Prostate gland (tissue), 2 donors: Measurements from ENCODE around the gene MFSD6. TPM values are rescaled to one million over a fixed set of nuclear protein-coding genes. Genes with fewer than 3 reads are reported as not detected.

Experiments used
- DNase-seq: peaks from one replicate; pipeline ENCODE4 v3.0.0-alpha.2; 2019; ENCODE audit warnings: low spot score
- H3K27ac ChIP-seq, 2 donors: fragments of 200-600 bp; sonication (generic); 2 replicates each; pipeline ENCODE4 v1.5.1; 2017 to 2019
- H3K27me3 ChIP-seq: fragments of 200-600 bp; sonication (generic); replicated peaks from 2 replicates; pipeline ENCODE4 v1.5.1; 2019; ENCODE audit not compliant: insufficient read depth
- H3K36me3 ChIP-seq, 2 donors: fragments of 200-600 bp; sonication (generic); 1 replicate in 1 of 2; 2 replicates in 1 of 2; pipeline versions ENCODE4 v1.5.1 to v1.8.1; 2017 to 2019
- H3K4me1 ChIP-seq: fragments of 200-600 bp; sonication (generic); replicated peaks from 2 replicates; pipeline ENCODE4 v1.5.1; 2019
- H3K4me3 ChIP-seq, 2 donors: fragments of 200-600 bp; sonication (generic); 2 replicates each; pipeline ENCODE4 v1.5.1; 2017 to 2019
- H3K9me3 ChIP-seq: fragments of 200-600 bp; sonication (generic); 2 replicates; pipeline ENCODE4 v1.5.1; 2017
- CTCF ChIP-seq, 4 experiments: fragments of 200-600 bp in 2 of 4; fragments of 450-650 bp in 2 of 4; sonication (generic) in 2 of 4; IDR thresholded peaks; 1 replicate in 3 of 4; 2 replicates in 1 of 4; pipeline ENCODE4 v1.5.1; 2016 to 2019; ENCODE audit warnings: antibody characterized with exemption in 4 of 4, mild to moderate bottlenecking in 2 of 4, moderate library complexity in 2 of 4
- POLR2A ChIP-seq: fragments of 450-650 bp; IDR thresholded peaks from one replicate; pipeline ENCODE4 v1.6.1; 2016; ENCODE audit warnings: antibody characterized with exemption, mild to moderate bottlenecking
- POLR2AphosphoS5 ChIP-seq: sonication (generic); formaldehyde crosslinking; IDR thresholded peaks from one replicate; pipeline ENCODE4 v1.6.1; 2017; ENCODE audit warnings: antibody characterized with exemption
- WGBS: methylation state at CpG from one replicate; pipeline ENCODE4 v1.1.5; 2018; 5-methylcytosine and 5-hydroxymethylcytosine counted together
- intact Hi-C: fragments of 100-400 bp; cut with DNase I; formaldehyde crosslinking; loops from one replicate; pipeline ENCODE4 v1.14.2; 2022
- total RNA-seq, 2 donors: library from RNA; depleted of rRNA; stranded (reverse); fragments of >200 nt; gene quantifications; one replicate each; pipeline ENCODE4 v1.1.0, GENCODE V29; 2016

Gene MFSD6
- total RNA-seq, 2 donors from 2014 or later: 89.1 to 114 TPM

GRCh38 chr2:190458352-190459107, 50.4 kb downstream of the MFSD6 start:
- DNase-seq: no peak
- no peaks in the 10 kb centered on the region for H3K36me3 ChIP-seq
- TF ChIP-seq POLR2A: no peak
- TF ChIP-seq POLR2AphosphoS5: no peak
- no peak for TF ChIP-seq CTCF (IDR thresholded peaks at IDR 0.05)
- H3K27me3 ChIP-seq: no peaks in the 10 kb centered on the region
- no peak overlapping the region for H3K27ac ChIP-seq
- no peaks in the 10 kb centered on the region for H3K4me1 ChIP-seq
- H3K9me3 ChIP-seq: no peaks in the 10 kb centered on the region
- WGBS: 86% methylated on average over 8 of the region's 8 CpGs
- no peak overlapping the region for H3K4me3 ChIP-seq
- intact Hi-C loops: no loop called here

- WGBS: 96% methylated on average over 1 of the region's 1 CpG
- Histone ChIP-seq H3K4me3 (no peak overlapping the region), H3K27ac (no peak overlapping the region), H3K36me3 (no peaks in the 10 kb centered on the region), H3K9me3 (no peaks in the 10 kb centered on the region), H3K27me3 (no peaks in the 10 kb centered on the region), H3K4me1 (no peaks in the 10 kb centered on the region)
- intact Hi-C loops: no loop called here
- no peak for DNase-seq
- TF ChIP-seq POLR2A: no peak
- no peak for TF ChIP-seq POLR2AphosphoS5
- TF ChIP-seq CTCF (IDR thresholded peaks at IDR 0.05): no peak
These were observed 51.7 kb downstream of the MFSD6 start for GRCh38 chr2:190459881-190460280.

DNA sequence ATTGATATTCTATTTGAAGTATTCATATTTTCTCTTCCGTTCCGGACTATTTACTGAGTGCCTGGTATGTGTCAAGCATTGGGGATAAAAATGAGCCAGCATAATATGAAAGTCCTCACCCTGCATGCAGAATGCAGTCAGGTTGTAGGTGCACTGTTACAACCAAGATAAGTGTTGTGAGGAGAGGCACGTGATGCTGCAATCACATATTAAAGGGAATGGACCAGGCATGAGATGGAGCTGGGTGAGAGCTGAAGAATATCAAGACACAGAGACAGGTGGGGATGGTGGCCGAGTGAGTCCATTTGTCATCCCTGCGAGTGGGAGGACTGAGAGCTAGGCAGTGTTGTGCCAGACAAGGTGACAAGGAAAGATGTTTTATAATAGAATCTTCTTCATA, 52.3 kb downstream of the MFSD6 start:
- H3K27ac ChIP-seq: no peak overlapping the region
- H3K4me1 ChIP-seq: no peaks in the 10 kb centered on the region
- H3K9me3 ChIP-seq: no peaks in the 10 kb centered on the region
- DNase-seq: no peak
- H3K4me3 ChIP-seq: no peak overlapping the region
- intact Hi-C loops: no loop called here
- TF ChIP-seq POLR2A (no peak), POLR2AphosphoS5 (no peak), CTCF (IDR thresholded peaks at IDR 0.05) (no peak)
- WGBS: 76% methylated on average over 5 of the region's 5 CpGs
- H3K27me3 ChIP-seq: no peaks in the 10 kb centered on the region
- H3K36me3 ChIP-seq: no peaks in the 10 kb centered on the region

GRCh38 chr2:190462181-190462580, 54.0 kb downstream of the MFSD6 start:
- 89% methylated on average over 2 of the region's 2 CpGs for WGBS
- TF ChIP-seq CTCF (IDR thresholded peaks at IDR 0.05) (no peak), POLR2AphosphoS5 (no peak), POLR2A (no peak)

GRCh38 chr2:190462611-190463010, 54.5 kb downstream of the MFSD6 start:
- WGBS: 95% methylated on average over 1 of the region's 1 CpG
- Histone ChIP-seq H3K27ac (no peak overlapping the region), H3K4me1 (no peaks in the 10 kb centered on the region), H3K4me3 (no peak overlapping the region), H3K27me3 (no peaks in the 10 kb centered on the region), H3K9me3 (no peaks in the 10 kb centered on the region), H3K36me3 (no peaks in the 10 kb centered on the region)
- no peak for TF ChIP-seq POLR2A
- TF ChIP-seq POLR2AphosphoS5: no peak
- TF ChIP-seq CTCF (IDR thresholded peaks at IDR 0.05): no peak
- DNase-seq: no peak
- intact Hi-C loops: no loop called here

More at GRCh38 chr2:190462181-190462580, 54.0 kb downstream of the MFSD6 start:
- Histone ChIP-seq H3K27ac (no peak overlapping the region), H3K4me3 (no peak overlapping the region), H3K4me1 (no peaks in the 10 kb centered on the region), H3K36me3 (no peaks in the 10 kb centered on the region), H3K9me3 (no peaks in the 10 kb centered on the region), H3K27me3 (no peaks in the 10 kb centered on the region)
- DNase-seq: no peak
- intact Hi-C loops: no loop called here
